Activated CD4-positive, alpha-beta memory T cell treated with anti-CD3 and anti-CD28 coated beads for 36 hours (primary cell): ENCODE results near the gene EDRF1. TPM values are rescaled to one million over a fixed set of nuclear protein-coding genes. Genes with fewer than 3 reads are reported as not detected.

Source experiments
- CTCF ChIA-PET: fragments of 350-600 bp; sonication (Branson Sonifier 250); formaldehyde crosslinking; loops from one replicate; lab custom pipeline; 2021; ENCODE audit warnings: antibody characterized with exemption, inconsistent platforms; lab: Charles Lee
- POLR2A ChIA-PET: fragments of 350-600 bp; sonication (Branson Sonifier 250); formaldehyde crosslinking; loops from one replicate; lab custom pipeline; 2021; ENCODE audit warnings: antibody characterized with exemption; lab: Charles Lee
- DNase-seq: peaks from one replicate; pipeline ENCODE4 v3.0.0-alpha.2; 2020
- H3K27ac Mint-ChIP-seq: one replicate; pipeline ENCODE4 v1.8.0; 2021; ENCODE audit warnings: mixed read lengths
- H3K27me3 Mint-ChIP-seq: one replicate; pipeline ENCODE4 v1.8.0; 2021; ENCODE audit warnings: mixed read lengths
- H3K36me3 Mint-ChIP-seq: one replicate; pipeline ENCODE4 v1.8.0; 2021; ENCODE audit warnings: mixed read lengths
- H3K4me1 Mint-ChIP-seq: one replicate; pipeline ENCODE4 v1.8.0; 2021; ENCODE audit warnings: low read depth, mixed read lengths
- H3K4me3 Mint-ChIP-seq: one replicate; pipeline ENCODE4 v1.8.0; 2021; ENCODE audit warnings: mild to moderate bottlenecking, mixed read lengths
- H3K9me3 Mint-ChIP-seq: one replicate; pipeline ENCODE4 v1.8.0; 2021; ENCODE audit warnings: mixed read lengths
- intact Hi-C: fragments of 100-400 bp; cut with micrococcal nuclease; formaldehyde crosslinking; loops from one replicate; pipeline ENCODE4 v1.15.1; 2023
- total RNA-seq, 2 experiments: library from RNA; stranded (reverse); gene quantifications; one replicate each; pipeline ENCODE4 v1.2.3, GENCODE V29; 2021

The EDRF1 gene
- total RNA-seq, 2 experiments from 2014 or later, result 23.0 to 27.7 TPM

DNA sequence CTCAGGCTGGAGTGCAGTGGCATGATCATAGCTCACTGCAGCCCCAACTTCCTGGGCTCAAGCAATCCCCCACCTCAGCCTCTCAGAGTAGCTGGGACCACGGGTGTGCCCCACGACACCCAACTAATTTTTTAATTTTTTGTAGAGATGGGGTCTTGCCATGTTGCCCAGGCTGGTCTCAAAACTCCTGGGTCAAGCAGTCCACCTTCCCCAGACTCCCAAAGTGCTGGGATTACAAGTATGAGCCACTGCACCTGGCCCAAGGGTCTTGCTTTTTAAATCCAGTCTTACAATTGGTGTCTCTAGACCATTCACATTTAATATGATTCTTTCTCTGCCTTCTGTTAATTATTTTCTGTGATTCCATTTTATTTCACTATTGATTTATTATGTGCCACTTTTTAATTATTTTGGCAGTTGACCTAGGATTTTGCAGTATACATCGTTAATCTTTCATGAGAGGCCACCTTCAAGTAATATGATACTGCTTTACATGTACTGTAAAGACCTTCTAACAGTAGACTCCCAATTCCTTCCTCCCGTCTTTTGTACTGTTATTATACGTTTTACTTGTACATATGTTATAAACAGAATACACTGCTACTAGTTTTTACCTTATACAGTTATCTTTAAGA lies 37.5 kb downstream of the EDRF1 start:
- ChIA-PET POLR2A (no interaction called here), CTCF (no interaction called here)
- intact Hi-C loops, result no loop called here
- Mint-ChIP-seq H3K36me3 (peaks cover 47% of the 10 kb centered on the region), H3K4me3 (no peak overlapping the region), H3K4me1 (no peaks in the 10 kb centered on the region), H3K27ac (no peak overlapping the region), H3K9me3 (no peaks in the 10 kb centered on the region), H3K27me3 (no peaks in the 10 kb centered on the region)
- DNase-seq, result no peak

DNA sequence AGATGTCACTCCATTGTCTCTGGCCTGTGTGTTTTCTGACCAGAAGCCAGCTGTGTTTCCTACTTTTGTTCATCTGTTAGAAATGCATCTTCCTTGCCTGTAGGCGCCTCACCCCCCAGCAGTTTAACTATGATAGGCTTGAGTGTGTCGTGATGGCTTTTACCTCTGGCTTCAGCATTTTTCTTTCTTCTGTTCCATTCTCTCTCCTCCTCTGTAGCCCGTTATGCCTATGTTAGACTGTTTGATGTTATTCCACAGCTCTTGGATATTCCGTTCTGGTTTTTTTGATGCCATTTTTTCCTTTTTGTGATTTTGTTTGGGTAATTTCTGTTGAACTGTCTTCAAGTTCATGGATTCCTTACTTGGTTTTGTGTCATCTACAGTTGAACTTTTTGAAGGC lies 38.2 kb downstream of the EDRF1 start:
- CTCF ChIA-PET, result no interaction called here
- POLR2A ChIA-PET, result no interaction called here
- H3K36me3 Mint-ChIP-seq, result peaks cover 48% of the 10 kb centered on the region

DNA sequence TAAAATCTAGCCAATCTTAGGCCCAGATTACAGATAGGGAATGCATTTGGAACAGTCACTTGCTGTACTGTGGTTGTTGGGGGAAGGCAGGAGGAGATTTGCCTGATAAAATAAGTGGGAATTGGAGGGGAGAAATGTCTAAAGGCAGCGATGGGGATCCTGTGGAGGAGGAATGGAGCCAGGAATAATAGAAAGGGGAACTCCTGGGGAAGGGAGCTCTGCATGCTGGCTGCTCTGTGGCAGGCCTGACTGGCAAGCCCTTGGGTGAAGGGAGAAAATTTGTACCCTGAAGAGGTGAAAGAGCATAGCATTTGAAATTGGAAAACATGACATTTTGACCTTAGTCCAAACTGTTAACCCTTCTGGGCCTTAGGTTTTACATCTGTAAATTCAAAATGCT lies 42.5 kb downstream of the EDRF1 start:
- DNase-seq, result no peak
- Mint-ChIP-seq H3K9me3 (no peaks in the 10 kb centered on the region), H3K4me1 (no peaks in the 10 kb centered on the region), H3K27ac (no peak overlapping the region), H3K4me3 (no peak overlapping the region), H3K36me3 (peaks cover 56% of the 10 kb centered on the region), H3K27me3 (no peaks in the 10 kb centered on the region)
- CTCF ChIA-PET, result no interaction called here
- POLR2A ChIA-PET, result no interaction called here
- intact Hi-C loops, result no loop called here

More for the DNA sequence above, 38.2 kb downstream of the EDRF1 start:
- Mint-ChIP-seq H3K4me3 (no peak overlapping the region), H3K27ac (no peak overlapping the region), H3K9me3 (no peaks in the 10 kb centered on the region), H3K27me3 (no peaks in the 10 kb centered on the region), H3K4me1 (no peaks in the 10 kb centered on the region)
- DNase-seq, result no peak
- intact Hi-C loops, result no loop called here

DNA sequence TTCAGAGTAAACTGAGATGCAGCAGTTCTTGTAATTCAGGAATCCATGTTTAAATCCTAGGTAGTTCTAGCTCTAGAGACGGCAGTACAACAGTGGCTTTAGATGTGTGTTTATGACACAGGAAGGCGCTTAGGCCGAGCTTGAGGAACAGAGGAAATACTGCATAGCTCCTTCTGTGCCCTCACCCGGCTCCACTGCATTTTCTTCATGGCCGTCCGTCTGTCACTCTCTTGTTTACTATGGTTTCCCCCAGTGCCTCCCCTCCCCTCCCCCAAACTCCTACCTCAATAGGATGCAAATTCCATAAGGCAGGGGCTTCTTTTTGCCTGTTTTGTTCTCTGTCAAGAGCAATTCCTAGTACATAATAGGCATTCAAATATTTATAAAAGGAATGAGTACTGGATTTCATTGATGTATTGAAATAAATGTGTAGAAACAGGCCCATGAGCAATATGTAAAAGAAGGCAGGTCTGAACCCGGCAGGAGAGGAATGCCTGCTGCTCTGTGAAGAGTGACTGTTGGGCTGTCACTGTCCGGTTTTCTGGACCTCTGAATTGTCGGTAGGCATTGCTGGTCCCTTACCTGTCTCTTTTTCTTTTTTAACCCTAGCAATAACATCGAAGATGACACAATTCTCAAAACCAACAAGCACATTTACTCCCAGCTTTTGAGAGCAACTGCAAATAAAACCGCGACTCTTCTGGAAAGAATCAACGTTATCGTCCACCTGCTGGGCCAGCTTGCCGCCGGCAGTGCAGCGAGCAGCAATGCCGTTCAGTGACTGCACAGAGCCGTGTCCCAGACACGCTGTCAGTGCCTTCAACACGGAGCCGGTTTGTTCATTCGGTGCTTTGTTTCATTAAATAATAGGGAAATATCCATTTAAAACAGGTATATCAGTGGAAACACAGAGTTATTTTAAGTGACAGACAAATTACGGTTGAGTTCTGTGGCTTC lies 43.5 kb downstream of the EDRF1 start:
- POLR2A ChIA-PET, result no interaction called here

DNA sequence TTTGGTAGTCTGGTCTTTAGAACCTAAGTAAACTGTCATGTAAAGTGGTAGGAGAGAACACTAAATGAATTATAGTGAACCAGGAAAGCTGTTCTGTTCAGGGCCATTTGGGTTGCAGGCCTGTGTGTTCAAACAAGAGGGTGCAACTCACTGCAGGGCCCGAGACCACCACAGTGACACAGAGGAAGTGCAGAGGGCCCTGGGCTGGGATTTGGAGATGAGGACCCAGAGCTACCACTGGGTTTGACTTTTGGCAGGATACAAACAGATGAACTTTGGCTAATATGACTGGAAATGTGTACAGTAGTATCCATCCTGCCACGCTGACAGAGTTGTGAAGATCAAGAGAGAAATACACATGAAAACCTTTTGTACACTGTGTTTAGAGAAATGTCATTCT lies 46.3 kb downstream of the EDRF1 start:
- Mint-ChIP-seq H3K27ac (no peak overlapping the region), H3K36me3 (peaks cover 39% of the 10 kb centered on the region)
- POLR2A ChIA-PET, result no interaction called here

More for the DNA sequence above, 43.5 kb downstream of the EDRF1 start:
- DNase-seq, result no peak
- H3K27ac Mint-ChIP-seq, result no peak overlapping the region
- H3K36me3 Mint-ChIP-seq, result peaks cover 51% of the 10 kb centered on the region
- no peaks in the 10 kb centered on the region for H3K9me3 Mint-ChIP-seq
- no peaks in the 10 kb centered on the region for H3K4me1 Mint-ChIP-seq
- intact Hi-C loops, result no loop called here
- H3K27me3 Mint-ChIP-seq, result no peaks in the 10 kb centered on the region
- H3K4me3 Mint-ChIP-seq, result no peak overlapping the region
- CTCF ChIA-PET, result no interaction called here

DNA sequence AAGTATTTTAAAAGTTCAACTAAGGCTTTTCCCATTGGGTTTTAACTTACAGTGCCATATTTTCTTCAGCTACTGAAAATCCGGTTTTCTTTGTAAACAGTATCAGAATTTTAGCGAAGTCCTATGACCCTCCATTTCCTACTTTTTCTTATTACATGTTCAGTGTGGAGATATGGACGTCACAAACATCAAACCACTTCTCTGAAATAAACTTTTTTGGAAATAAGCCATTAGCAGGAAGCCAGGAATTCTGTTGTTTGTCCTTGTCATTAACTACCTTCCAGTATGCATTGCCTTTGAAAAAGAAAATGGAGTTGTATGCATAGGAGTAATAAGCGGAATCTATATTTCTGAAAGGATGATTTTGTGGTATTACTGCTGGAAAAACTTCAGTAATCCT lies 47.0 kb downstream of the EDRF1 start:
- CTCF ChIA-PET, result no interaction called here
- DNase-seq, result no peak
- intact Hi-C loops, result no loop called here
- H3K4me3 Mint-ChIP-seq, result no peak overlapping the region
- no peaks in the 10 kb centered on the region for H3K4me1 Mint-ChIP-seq
- no peaks in the 10 kb centered on the region for H3K27me3 Mint-ChIP-seq
- H3K27ac Mint-ChIP-seq, result no peak overlapping the region
- H3K36me3 Mint-ChIP-seq, result peaks cover 36% of the 10 kb centered on the region
- POLR2A ChIA-PET, result no interaction called here
- H3K9me3 Mint-ChIP-seq, result no peaks in the 10 kb centered on the region

More for the DNA sequence above, 46.3 kb downstream of the EDRF1 start:
- Mint-ChIP-seq H3K9me3 (no peaks in the 10 kb centered on the region), H3K27me3 (no peaks in the 10 kb centered on the region), H3K4me3 (no peak overlapping the region), H3K4me1 (no peaks in the 10 kb centered on the region)
- intact Hi-C loops, result no loop called here
- CTCF ChIA-PET, result no interaction called here
- DNase-seq, result no peak

DNA sequence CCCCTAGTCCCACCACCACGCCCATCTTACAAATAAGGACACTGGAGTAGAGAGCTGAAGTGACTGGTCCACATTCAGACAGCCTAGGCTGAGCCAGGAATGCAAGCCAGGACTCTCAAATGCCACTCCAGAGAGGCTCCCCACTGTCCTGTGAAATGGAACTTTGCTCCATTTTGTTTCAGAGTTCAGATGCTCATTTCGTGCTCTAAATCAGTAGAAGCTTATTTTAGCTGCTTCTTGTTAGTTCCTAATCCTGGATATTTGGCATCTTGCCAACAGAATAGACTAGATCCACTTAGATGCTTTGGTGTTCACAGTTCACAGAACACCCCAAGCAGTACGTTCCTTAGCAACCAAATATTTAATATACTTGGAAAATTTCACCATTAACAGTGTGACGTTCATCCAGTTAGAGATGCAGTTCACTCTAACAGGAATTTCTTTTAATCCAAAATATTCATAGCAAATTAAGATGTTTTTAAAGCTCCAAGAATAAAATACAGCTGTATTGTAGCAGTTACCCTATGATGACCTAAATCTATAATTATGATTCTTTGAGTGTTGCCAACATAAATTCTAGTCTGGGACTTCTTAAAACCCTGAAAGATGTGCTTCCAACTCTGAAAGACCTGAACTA lies 48.8 kb downstream of the EDRF1 start:
- ChIA-PET CTCF (no interaction called here), POLR2A (no interaction called here)
- Mint-ChIP-seq H3K36me3 (peaks cover 30% of the 10 kb centered on the region), H3K27ac (no peak overlapping the region), H3K4me1 (no peaks in the 10 kb centered on the region), H3K4me3 (no peak overlapping the region), H3K27me3 (no peaks in the 10 kb centered on the region), H3K9me3 (no peaks in the 10 kb centered on the region)
- intact Hi-C loops, result no loop called here
- no peak for DNase-seq

DNA sequence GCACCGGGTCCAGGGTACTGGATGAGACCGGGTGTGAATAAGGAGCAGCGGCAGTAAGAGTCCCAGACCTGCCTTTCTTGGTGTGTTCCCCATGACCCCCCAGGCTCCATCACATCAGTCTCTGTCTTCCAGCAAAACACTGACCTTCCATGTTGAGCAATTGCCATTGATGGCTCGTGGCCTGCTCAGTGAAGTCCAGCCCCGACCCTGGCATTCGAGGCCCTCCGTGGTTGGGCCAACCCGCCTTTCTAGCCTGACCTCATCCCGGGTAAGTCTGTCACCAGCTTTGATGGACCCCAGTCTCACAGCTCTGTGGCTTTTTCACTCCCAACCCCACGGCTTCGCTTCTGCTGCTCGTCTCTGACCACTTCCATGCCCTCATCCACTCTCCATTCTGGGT lies 49.7 kb downstream of the EDRF1 start:
- H3K9me3 Mint-ChIP-seq, result no peaks in the 10 kb centered on the region
- no peak overlapping the region for H3K4me3 Mint-ChIP-seq
- intact Hi-C loops, result no loop called here
- no peak for DNase-seq
- CTCF ChIA-PET, result no interaction called here
- H3K27me3 Mint-ChIP-seq, result no peaks in the 10 kb centered on the region
- POLR2A ChIA-PET, result no interaction called here
- H3K36me3 Mint-ChIP-seq, result peaks cover 25% of the 10 kb centered on the region
- no peaks in the 10 kb centered on the region for H3K4me1 Mint-ChIP-seq
- no peak overlapping the region for H3K27ac Mint-ChIP-seq

DNA sequence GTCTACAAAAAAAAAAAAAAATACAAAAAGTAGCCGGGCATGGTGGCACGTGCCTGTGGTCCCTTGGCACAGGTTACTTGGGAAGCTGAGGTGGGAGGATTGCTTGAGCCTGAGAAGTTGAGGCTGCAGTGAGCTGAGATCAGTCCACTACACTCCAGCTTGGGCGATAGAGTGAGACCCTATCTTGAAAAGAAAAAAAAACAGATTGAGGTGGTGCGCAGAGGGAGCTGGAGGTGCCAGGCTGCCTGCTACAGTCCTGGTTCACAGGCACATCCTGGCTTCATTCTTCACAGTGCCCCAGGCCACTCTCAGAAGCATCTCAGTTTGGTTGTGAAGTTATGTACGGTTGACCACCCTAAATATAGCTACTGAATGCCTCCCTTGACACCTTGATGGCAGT lies 51.3 kb downstream of the EDRF1 start:
- POLR2A ChIA-PET, result no interaction called here
- no peak overlapping the region for H3K27ac Mint-ChIP-seq

DNA sequence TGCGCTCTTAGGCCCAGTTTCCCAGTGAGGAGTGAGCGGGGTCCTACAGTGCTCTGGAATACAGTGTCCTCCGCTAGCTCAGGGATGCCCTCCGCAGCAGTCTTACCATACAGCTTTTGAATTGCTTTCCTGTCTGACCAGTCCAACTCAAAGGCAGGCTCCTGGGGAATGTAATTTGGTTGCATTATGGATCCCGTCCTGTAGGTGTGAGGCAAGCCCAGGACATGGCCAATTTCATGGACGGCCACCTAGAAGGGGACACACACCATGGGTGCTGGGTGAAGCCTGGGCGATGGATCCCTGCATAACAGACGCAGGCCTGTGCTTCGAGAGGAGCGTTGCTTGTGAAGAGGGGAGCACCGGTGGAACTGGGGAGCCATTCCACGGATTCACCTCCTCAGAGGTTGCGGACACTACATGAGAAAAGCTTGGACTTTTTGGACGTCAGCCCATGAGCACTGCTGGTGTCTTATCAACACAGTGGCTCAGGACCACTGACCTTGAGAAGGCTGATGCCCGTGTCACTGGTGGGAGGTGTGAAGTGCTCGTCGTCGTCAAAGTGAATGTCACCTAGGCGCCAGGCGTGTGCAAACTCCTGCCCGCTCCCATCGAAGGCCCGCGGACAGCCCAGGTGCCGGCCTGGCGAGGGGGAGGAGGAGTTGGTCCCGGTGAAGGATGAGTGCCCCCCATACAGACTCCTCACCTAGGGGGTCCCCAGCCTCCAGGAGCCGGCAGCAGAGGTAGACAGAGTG lies 52.8 kb downstream of the EDRF1 start:
- peaks cover 6% of the 10 kb centered on the region for H3K36me3 Mint-ChIP-seq
- no peak overlapping the region for H3K27ac Mint-ChIP-seq
- H3K4me1 Mint-ChIP-seq, result no peaks in the 10 kb centered on the region
- no peak for DNase-seq
- H3K27me3 Mint-ChIP-seq, result peaks cover 1% of the 10 kb centered on the region
- no peaks in the 10 kb centered on the region for H3K9me3 Mint-ChIP-seq
- H3K4me3 Mint-ChIP-seq, result no peak overlapping the region
- ChIA-PET CTCF (no interaction called here), POLR2A (no interaction called here)
- intact Hi-C loops, result no loop called here

More for the DNA sequence above, 51.3 kb downstream of the EDRF1 start:
- no peak for DNase-seq
- no peaks in the 10 kb centered on the region for H3K4me1 Mint-ChIP-seq
- H3K36me3 Mint-ChIP-seq, result peaks cover 14% of the 10 kb centered on the region
- H3K9me3 Mint-ChIP-seq, result no peaks in the 10 kb centered on the region
- intact Hi-C loops, result no loop called here
- no peak overlapping the region for H3K4me3 Mint-ChIP-seq
- CTCF ChIA-PET, result no interaction called here
- peaks cover 1% of the 10 kb centered on the region for H3K27me3 Mint-ChIP-seq

DNA sequence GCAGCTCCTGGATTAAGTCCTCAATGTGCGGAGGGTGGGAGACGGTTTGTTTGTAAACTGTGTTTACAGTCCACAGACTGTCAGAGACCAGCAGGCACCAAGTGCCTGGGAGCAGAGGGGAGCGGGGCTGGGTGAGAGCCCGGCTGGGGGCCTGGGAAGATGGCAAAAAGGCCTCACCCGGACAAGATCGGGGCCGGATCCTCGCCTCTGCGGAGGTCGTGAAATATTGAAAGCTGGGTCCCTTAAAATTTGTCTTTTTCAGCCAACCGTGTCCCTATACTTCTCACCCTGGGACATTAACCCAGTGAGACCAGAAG lies 53.3 kb downstream of the EDRF1 start:
- Mint-ChIP-seq H3K4me1 (no peaks in the 10 kb centered on the region), H3K9me3 (no peaks in the 10 kb centered on the region), H3K27me3 (peaks cover 1% of the 10 kb centered on the region), H3K36me3 (peaks cover 5% of the 10 kb centered on the region), H3K27ac (no peak overlapping the region), H3K4me3 (no peak overlapping the region)
- intact Hi-C loops, result no loop called here
- ChIA-PET CTCF (no interaction called here), POLR2A (no interaction called here)
- no peak for DNase-seq
